NT2/D1 (cell line): ENCODE measurements around the gene MGLL.

ENCODE experiments used
- DNase-seq: peaks from one replicate; pipeline ENCODE4 v3.0.0-alpha.2; 2011; ENCODE audit warnings: low read depth, low spot score
- H3K27me3 ChIP-seq: 2 replicates; pipeline ENCODE4 v1.6.0; 2011; ENCODE audit warnings: mild to moderate bottlenecking; ENCODE audit not compliant: insufficient read length, insufficient read depth
- H3K36me3 ChIP-seq: 2 replicates; pipeline ENCODE4 v1.6.1; 2011; ENCODE audit warnings: mild to moderate bottlenecking, low read length, mixed read lengths; ENCODE audit not compliant: insufficient read depth, insufficient read length
- H3K4me1 ChIP-seq: 2 replicates; pipeline ENCODE4 v1.5.1; 2011; ENCODE audit not compliant: insufficient read depth, insufficient read length
- H3K4me3 ChIP-seq: 2 replicates; pipeline ENCODE4 v1.5.1; 2011; ENCODE audit warnings: low read depth; ENCODE audit not compliant: insufficient read length
- H3K9ac ChIP-seq: 2 replicates; pipeline ENCODE4 v1.6.0; 2011; ENCODE audit warnings: low read depth; ENCODE audit not compliant: insufficient read length
- H3K9me3 ChIP-seq: 2 replicates; pipeline ENCODE4 v1.5.1; 2011; ENCODE audit warnings: mild to moderate bottlenecking, low read length; ENCODE audit not compliant: insufficient read depth
- SUZ12 ChIP-seq: IDR thresholded peaks from 2 replicates; pipeline ENCODE4 v1.6.1; 2011; ENCODE audit not compliant: insufficient read length, insufficient read depth; ENCODE audit errors: extremely low read depth
- YY1 ChIP-seq: IDR thresholded peaks from 2 replicates; pipeline ENCODE4 v1.6.1; 2011; ENCODE audit not compliant: insufficient read length, insufficient read depth
- ZNF274 ChIP-seq: IDR thresholded peaks from 2 replicates; pipeline ENCODE4 v1.6.1; 2011; ENCODE audit warnings: mild to moderate bottlenecking, low read depth, low read length

The MGLL gene

DNA sequence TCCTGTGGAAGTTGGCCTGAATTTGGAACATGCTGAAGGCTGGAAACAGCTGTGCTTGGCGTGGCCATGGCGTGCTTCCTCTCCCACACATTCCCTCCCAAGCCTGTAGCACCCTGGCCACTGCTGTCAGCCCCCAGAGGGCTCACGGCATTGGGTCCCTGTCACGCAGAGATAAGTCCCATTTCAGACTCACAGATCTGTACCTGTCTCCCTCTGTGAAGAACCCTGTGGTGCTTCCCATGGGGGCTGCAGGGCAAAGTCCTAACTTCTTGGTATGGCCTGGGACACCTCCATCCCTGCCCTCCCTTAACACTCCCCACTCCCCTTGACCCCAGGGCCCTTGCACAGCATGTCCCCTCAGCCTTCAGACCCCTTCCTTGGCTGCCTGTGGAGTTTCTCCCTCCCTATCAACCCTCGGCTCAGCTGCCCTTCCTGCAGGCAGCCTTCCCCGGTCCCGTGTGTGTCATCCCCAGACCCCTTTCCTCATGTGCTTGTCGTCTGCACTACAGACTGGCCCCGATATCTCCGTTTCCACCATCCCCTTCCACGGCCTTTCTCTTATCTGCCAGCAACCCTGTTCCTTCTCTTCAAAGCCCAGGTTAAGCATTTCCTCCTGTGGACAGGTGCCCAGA, 120.9 kb downstream of the MGLL start:
- Histone ChIP-seq H3K27me3 (no peaks in the 10 kb centered on the region), H3K4me3 (no peak overlapping the region), H3K9ac (no peak overlapping the region), H3K9me3 (no peaks in the 10 kb centered on the region), H3K4me1 (peaks cover 17% of the 10 kb centered on the region), H3K36me3 (no peaks in the 10 kb centered on the region)
- DNase-seq = no peak
- no peak for TF ChIP-seq YY1
- no peak for TF ChIP-seq SUZ12
- no peak for TF ChIP-seq ZNF274

- peaks cover 19% of the 10 kb centered on the region for H3K4me1 ChIP-seq
- H3K36me3 ChIP-seq = no peaks in the 10 kb centered on the region
- TF ChIP-seq YY1 (no peak), SUZ12 (no peak), ZNF274 (no peak)
- no peaks in the 10 kb centered on the region for H3K9me3 ChIP-seq
- H3K9ac ChIP-seq = no peak overlapping the region
- no peak for DNase-seq
- no peaks in the 10 kb centered on the region for H3K27me3 ChIP-seq
- H3K4me3 ChIP-seq = no peak overlapping the region
Observed at GRCh38 chr3:127700406-127700805, 121.9 kb downstream of the MGLL start.

DNA sequence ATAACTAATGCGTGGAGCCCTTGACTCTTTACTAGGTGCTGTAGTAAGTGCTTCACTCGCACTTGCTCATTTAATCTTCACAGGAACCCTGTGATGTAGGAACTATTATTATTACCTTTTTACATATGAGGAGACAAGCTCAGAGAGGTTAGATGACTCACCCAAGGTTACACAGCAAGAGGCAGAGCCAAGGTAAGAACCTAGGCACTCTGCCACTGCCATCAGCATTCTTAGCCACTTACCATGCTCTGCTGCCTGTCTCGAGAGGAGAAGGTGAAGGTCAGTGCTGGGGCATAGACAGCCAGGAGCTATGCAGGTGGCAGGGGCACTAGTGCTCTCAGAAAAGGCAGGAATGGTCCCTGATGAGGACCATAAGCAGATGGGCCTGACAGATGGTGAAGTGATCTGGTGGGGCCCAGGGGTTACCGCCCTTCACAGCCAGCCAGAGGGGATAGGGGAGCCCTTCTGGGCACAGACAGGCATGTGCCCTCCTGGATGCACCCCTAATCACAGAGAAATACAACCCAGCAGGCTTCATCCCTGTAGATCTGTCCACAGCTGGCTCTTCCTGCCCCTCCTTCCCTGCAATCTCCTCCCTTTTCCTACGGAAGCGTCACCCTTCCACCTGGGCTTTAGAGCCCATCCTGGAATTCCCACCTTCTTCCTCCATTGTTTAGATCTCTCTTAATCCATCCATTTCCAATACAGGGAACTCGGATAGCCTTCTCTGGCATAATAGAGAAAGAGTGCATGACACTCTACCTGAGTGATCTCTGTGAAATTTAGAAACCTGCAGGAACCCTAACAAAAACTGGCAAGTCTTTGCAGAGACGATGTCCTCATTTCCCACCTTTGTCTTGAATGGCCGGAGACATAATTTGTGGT, 122.7 kb downstream of the MGLL start:
- Histone ChIP-seq H3K9me3 (no peaks in the 10 kb centered on the region), H3K27me3 (no peaks in the 10 kb centered on the region), H3K4me1 (peaks cover 19% of the 10 kb centered on the region), H3K36me3 (no peaks in the 10 kb centered on the region), H3K4me3 (no peak overlapping the region), H3K9ac (no peak overlapping the region)
- TF ChIP-seq ZNF274 (no peak), SUZ12 (no peak), YY1 (no peak)
- DNase-seq = no peak

GRCh38 chr3:127698691-127699415, 123.5 kb downstream of the MGLL start:
- no peaks in the 10 kb centered on the region for H3K36me3 ChIP-seq
- H3K4me1 ChIP-seq = peaks cover 19% of the 10 kb centered on the region
- no peaks in the 10 kb centered on the region for H3K9me3 ChIP-seq
- TF ChIP-seq SUZ12 (no peak), ZNF274 (no peak), YY1 (no peak)
- DNase-seq = no peak
- H3K27me3 ChIP-seq = no peaks in the 10 kb centered on the region
- no peak overlapping the region for H3K9ac ChIP-seq
- no peak overlapping the region for H3K4me3 ChIP-seq

- no peaks in the 10 kb centered on the region for H3K36me3 ChIP-seq
- no peaks in the 10 kb centered on the region for H3K9me3 ChIP-seq
- DNase-seq = no peak
- TF ChIP-seq ZNF274 = no peak
- TF ChIP-seq SUZ12 = no peak
- no peak for TF ChIP-seq YY1
- no peaks in the 10 kb centered on the region for H3K27me3 ChIP-seq
- H3K4me3 ChIP-seq = no peak overlapping the region
- H3K9ac ChIP-seq = no peak overlapping the region
- H3K4me1 ChIP-seq = peaks cover 17% of the 10 kb centered on the region
Observed at GRCh38 chr3:127698286-127698685, 124.0 kb downstream of the MGLL start.

- no peaks in the 10 kb centered on the region for H3K36me3 ChIP-seq
- no peaks in the 10 kb centered on the region for H3K9me3 ChIP-seq
- no peak for DNase-seq
- no peak overlapping the region for H3K4me3 ChIP-seq
- no peak overlapping the region for H3K9ac ChIP-seq
- TF ChIP-seq YY1 = no peak
- no peak for TF ChIP-seq ZNF274
- TF ChIP-seq SUZ12 = no peak
- H3K27me3 ChIP-seq = no peaks in the 10 kb centered on the region
- H3K4me1 ChIP-seq = peaks cover 17% of the 10 kb centered on the region
Observed at GRCh38 chr3:127697551-127698240, 124.6 kb downstream of the MGLL start.
